Activated CD4-positive, alpha-beta T cell treated with anti-CD3 and anti-CD28 coated beads, Interleukin-2, Interleukin-4, amounts not matched to agents 100 ng/mL and 50 ng/mL, durations not matched to agents 16 hours and 8 hours (primary cell): ENCODE results near the gene CD164L2.

Experiments
- DNase-seq: peaks from one replicate; pipeline ENCODE4 v3.0.0-alpha.2; 2020; ENCODE audit warnings: low spot score

Gene CD164L2

GRCh38 chr1:27346991-27347624 lies 36.0 kb downstream of the CD164L2 start:
- DNase-seq, result no peak

GRCh38 chr1:27346357-27346756 lies 36.8 kb downstream of the CD164L2 start:
- no peak for DNase-seq

- no peak for DNase-seq
Observed at GRCh38 chr1:27345272-27345671, 37.9 kb downstream of the CD164L2 start.

- no peak for DNase-seq
Observed at GRCh38 chr1:27343639-27344025, 39.5 kb downstream of the CD164L2 start.

GRCh38 chr1:27342778-27343638 lies 40.1 kb downstream of the CD164L2 start:
- peak; percentile 75 for DNase-seq

GRCh38 chr1:27342391-27342777 lies 40.7 kb downstream of the CD164L2 start:
- DNase-seq, result no peak

- peak; percentile 69 for DNase-seq
Observed at GRCh38 chr1:27341525-27342252, 41.4 kb downstream of the CD164L2 start, which contains the start of gene SYTL1. Gene SYTL1 (plus strand): TSS chr1:27342022. CDS start chr1:27345335, 3,313 bp downstream.

- no peak for DNase-seq
Observed at GRCh38 chr1:27339213-27339612, 43.9 kb downstream of the CD164L2 start.

- DNase-seq, result no peak
Observed at GRCh38 chr1:27338751-27339150, 44.4 kb downstream of the CD164L2 start.

- no peak for DNase-seq
Observed at GRCh38 chr1:27336756-27337155, 46.4 kb downstream of the CD164L2 start.

- no peak for DNase-seq
Observed at GRCh38 chr1:27335506-27336422, 47.4 kb downstream of the CD164L2 start.

- DNase-seq, result no peak
Observed at GRCh38 chr1:27333717-27334279, 49.3 kb downstream of the CD164L2 start.

GRCh38 chr1:27332536-27333281 lies 50.4 kb downstream of the CD164L2 start:
- peak; percentile 45 for DNase-seq

GRCh38 chr1:27331922-27332321 lies 51.2 kb downstream of the CD164L2 start:
- DNase-seq, result no peak

GRCh38 chr1:27331426-27331825 lies 51.7 kb downstream of the CD164L2 start:
- no peak for DNase-seq

GRCh38 chr1:27330786-27331185 lies 52.3 kb downstream of the CD164L2 start:
- DNase-seq, result no peak
